SK-N-SH treated with all-trans-retinoic acid at 6 μM for 48 hours (cell line): ENCODE data around the gene TBC1D9.

Source experiments
- ARNTL ChIP-seq: fragments of 450-650 bp; formaldehyde crosslinking; IDR thresholded peaks from 2 replicates; pipeline ENCODE4 v1.5.0; 2020; ENCODE audit warnings: low read depth, mild to moderate bottlenecking, moderate library complexity, borderline replicate concordance
- CREB5 ChIP-seq: fragments of 250-450 bp; sonication (Bioruptor Pico); IDR thresholded peaks from 2 replicates; pipeline ENCODE4 v1.5.1; 2020; ENCODE audit warnings: low read depth, mild to moderate bottlenecking, moderate library complexity
- CSDC2 ChIP-seq: fragments of 250-450 bp; sonication (Bioruptor Pico); IDR thresholded peaks from 2 replicates; pipeline ENCODE4 v1.5.0; 2020; ENCODE audit warnings: mild to moderate bottlenecking, moderate library complexity
- CSRNP3 ChIP-seq: fragments of 250-450 bp; sonication (Bioruptor Pico); IDR thresholded peaks from 2 replicates; pipeline ENCODE4 v1.5.1; 2021; ENCODE audit warnings: mild to moderate bottlenecking, moderate library complexity
- OSR1 ChIP-seq: fragments of 250-450 bp; sonication (Bioruptor Pico); IDR thresholded peaks from 2 replicates; pipeline ENCODE4 v1.8.0; 2022; ENCODE audit warnings: moderate library complexity, mild to moderate bottlenecking, inconsistent platforms
- PATZ1 ChIP-seq: fragments of 250-450 bp; sonication (Bioruptor Pico); IDR thresholded peaks from 2 replicates; pipeline ENCODE4 v1.8.0; 2020; ENCODE audit warnings: mild to moderate bottlenecking, moderate library complexity, borderline replicate concordance
- RARB ChIP-seq: fragments of 250-450 bp; sonication (Bioruptor Pico); IDR thresholded peaks from 2 replicates; pipeline ENCODE4 v1.8.0; 2021; ENCODE audit warnings: mild to moderate bottlenecking, moderate library complexity
- TOX ChIP-seq: fragments of 250-450 bp; sonication (Bioruptor Pico); IDR thresholded peaks from 2 replicates; pipeline ENCODE4 v1.8.0; 2021; ENCODE audit warnings: mild to moderate bottlenecking, moderate library complexity, borderline replicate concordance
- ZC3H10 ChIP-seq: fragments of 250-450 bp; sonication (Bioruptor Pico); IDR thresholded peaks from 2 replicates; pipeline ENCODE4 v1.5.1; 2021; ENCODE audit warnings: mild to moderate bottlenecking, moderate library complexity
- ZFP30 ChIP-seq: fragments of 450-650 bp; formaldehyde crosslinking; IDR thresholded peaks from 2 replicates; pipeline ENCODE4 v1.5.0; 2022; ENCODE audit warnings: mild to moderate bottlenecking, moderate library complexity
- ZNF70 ChIP-seq: fragments of 450-650 bp; formaldehyde crosslinking; IDR thresholded peaks from 2 replicates; pipeline ENCODE4 v1.5.0; 2020; ENCODE audit warnings: mild to moderate bottlenecking, moderate library complexity
- ZNF8 ChIP-seq: fragments of 450-650 bp; formaldehyde crosslinking; IDR thresholded peaks from 2 replicates; pipeline ENCODE4 v1.5.0; 2020; ENCODE audit warnings: mild to moderate bottlenecking, moderate library complexity

- TF ChIP-seq OSR1 (CRISPR knock-in tag), result no peak
- no peak for TF ChIP-seq ZNF8 (CRISPR knock-in tag)
- no peak for TF ChIP-seq CSRNP3 (CRISPR knock-in tag)
- no peak for TF ChIP-seq ARNTL (CRISPR knock-in tag)
- TF ChIP-seq ZFP30 (CRISPR knock-in tag), result no peak
- TF ChIP-seq PATZ1 (CRISPR knock-in tag), result no peak
- no peak for TF ChIP-seq CSDC2 (CRISPR knock-in tag)
- no peak for TF ChIP-seq TOX (CRISPR knock-in tag)
- no peak for TF ChIP-seq RARB (CRISPR knock-in tag)
- TF ChIP-seq CREB5 (CRISPR knock-in tag), result no peak
- no peak for TF ChIP-seq ZC3H10 (CRISPR knock-in tag)
- TF ChIP-seq ZNF70 (CRISPR knock-in tag), result no peak
Measured at GRCh38 chr4:140755774-140756318, 339 bp downstream of the TBC1D9 start.
